B cell (primary cell): ENCODE data around the gene NPAS3. TPM values are rescaled to one million over a fixed set of nuclear protein-coding genes. Genes with fewer than 3 reads are reported as not detected.

Source experiments
- ATAC-seq: fragments of 200-7000 bp; cut with Tn5 transposase; one replicate; pipeline ENCODE4 v1.10.0; 2021; ENCODE audit warnings: low read depth, mild to moderate bottlenecking, moderate number of reproducible peaks, moderate library complexity
- CTCF ChIA-PET: fragments of 350-600 bp; sonication (Branson Sonifier 250); formaldehyde crosslinking; loops from one replicate; lab custom pipeline; 2021; ENCODE audit warnings: antibody characterized with exemption, inconsistent platforms; lab: Charles Lee
- POLR2A ChIA-PET: fragments of 350-600 bp; sonication (Branson Sonifier 250); formaldehyde crosslinking; loops from one replicate; lab custom pipeline; 2021; ENCODE audit warnings: antibody characterized with exemption; lab: Charles Lee
- DNase-seq: peaks from one replicate; pipeline ENCODE4 v3.0.0; 2013
- H2AFZ ChIP-seq: 2 replicates; pipeline ENCODE4 v1.6.1; 2012; ENCODE audit warnings: mild to moderate bottlenecking, low read depth, low read length; ENCODE audit not compliant: insufficient read depth, poor library complexity, severe bottlenecking
- H3K27ac ChIP-seq, 2 donors: 1 replicate in 1 of 2; 2 replicates in 1 of 2; pipeline ENCODE4 v1.5.1; 2012 to 2013; ENCODE audit warnings: low read length in 2 of 2, mild to moderate bottlenecking in 2 of 2, moderate library complexity in 1 of 2
- H3K27me3 ChIP-seq, 4 experiments: fragments of 200-600 bp in 1 of 4; sonication (generic) in 1 of 4; replicated peaks in 1 of 4; 1 replicate in 2 of 4; 2 replicates in 2 of 4; pipeline versions ENCODE4 v1.6.1 to v1.7.0; 2013 to 2016; ENCODE audit warnings: low read length in 3 of 4, mild to moderate bottlenecking in 2 of 4, mixed read lengths in 1 of 4, moderate library complexity in 1 of 4; ENCODE audit not compliant: insufficient read depth in 4 of 4, control insufficient read depth in 3 of 4; ENCODE audit errors: control extremely low read depth in 1 of 4
- H3K36me3 ChIP-seq, 2 experiments: replicated peaks in 1 of 2; 1 replicate in 1 of 2; 2 replicates in 1 of 2; pipeline versions ENCODE4 v1.6.1 to v1.7.1; 2013; ENCODE audit warnings: low read length in 1 of 2; ENCODE audit not compliant: insufficient read depth in 2 of 2, control insufficient read depth in 1 of 2; ENCODE audit errors: control extremely low read depth in 1 of 2, extremely low read depth in 1 of 2
- H3K4me1 ChIP-seq, 2 donors: fragments of 200-600 bp in 1 of 2; sonication (generic) in 1 of 2; 1 replicate in 1 of 2; 2 replicates in 1 of 2; pipeline versions ENCODE4 v1.5.1 to v1.6.1; 2013 to 2017; ENCODE audit warnings: low read length in 2 of 2; ENCODE audit not compliant: control insufficient read depth in 2 of 2, insufficient read depth in 2 of 2
- H3K4me2 ChIP-seq: replicated peaks from 2 replicates; pipeline ENCODE3; 2012; ENCODE audit warnings: mild to moderate bottlenecking, low read depth, low read length; ENCODE audit not compliant: poor library complexity, severe bottlenecking
- H3K4me3 ChIP-seq, 5 experiments: fragments of 200-600 bp in 1 of 5; sonication (generic) in 1 of 5; 1 replicate in 3 of 5; 2 replicates in 2 of 5; pipeline versions ENCODE4 v1.5.1 to v1.7.0; 2011 to 2016; ENCODE audit warnings: low read length in 4 of 5, mild to moderate bottlenecking in 4 of 5, low read depth in 2 of 5, control low read depth in 1 of 5, moderate library complexity in 1 of 5; ENCODE audit not compliant: insufficient read depth in 1 of 5; ENCODE audit errors: control extremely low read depth in 1 of 5, extremely low read depth in 1 of 5
- H3K79me2 ChIP-seq: fragments of 200-600 bp; sonication (generic); one replicate; pipeline ENCODE4 v1.6.0; 2016; ENCODE audit warnings: low read length; ENCODE audit not compliant: control insufficient read depth, insufficient read depth
- H3K9ac ChIP-seq: fragments of 200-600 bp; sonication (generic); 2 replicates; pipeline ENCODE4 v1.6.1; 2017; ENCODE audit warnings: mild to moderate bottlenecking, low read length, moderate library complexity
- H3K9me3 ChIP-seq, 3 donors: one replicate each; pipeline versions ENCODE4 v1.6.1 to v1.7.1; 2013; ENCODE audit warnings: low read length in 2 of 3; ENCODE audit not compliant: control insufficient read depth in 2 of 3, insufficient read depth in 1 of 3; ENCODE audit errors: control extremely low read depth in 1 of 3
- H4K20me1 ChIP-seq: 2 replicates; pipeline ENCODE4 v1.6.0; 2012; ENCODE audit warnings: mild to moderate bottlenecking, low read length; ENCODE audit not compliant: insufficient read depth, control insufficient read depth, poor library complexity, severe bottlenecking
- H3K27ac Mint-ChIP-seq: one replicate; pipeline ENCODE4 v1.8.0; 2021; ENCODE audit warnings: mixed read lengths
- H3K27me3 Mint-ChIP-seq: one replicate; pipeline ENCODE4 v1.8.0; 2021; ENCODE audit warnings: mixed read lengths
- H3K4me1 Mint-ChIP-seq: one replicate; pipeline ENCODE4 v1.8.0; 2021; ENCODE audit warnings: mixed read lengths
- H3K4me3 Mint-ChIP-seq: one replicate; pipeline ENCODE4 v1.8.0; 2021; ENCODE audit warnings: mixed read lengths
- H3K9me3 Mint-ChIP-seq: one replicate; pipeline ENCODE4 v1.8.0; 2022; ENCODE audit warnings: mixed read lengths; ENCODE audit not compliant: insufficient read depth
- CTCF ChIP-seq: fragments of 200-600 bp; IDR thresholded peaks from one replicate; pipeline ENCODE4 v1.8.0; 2022; ENCODE audit warnings: antibody characterized with exemption, mild to moderate bottlenecking
- EZH2 ChIP-seq: IDR thresholded peaks from 2 replicates; pipeline ENCODE4 v1.6.1; 2012; ENCODE audit warnings: borderline replicate concordance, low read depth, mild to moderate bottlenecking, moderate library complexity, low read length; ENCODE audit not compliant: insufficient read depth, poor library complexity, severe bottlenecking
- WGBS: methylation state at CpG from one replicate; pipeline ENCODE4 v1.1.5; 2013; ENCODE audit warnings: missing lambda C conversion rate; ENCODE audit not compliant: insufficient coverage; 5-methylcytosine and 5-hydroxymethylcytosine counted together
- intact Hi-C: fragments of 100-400 bp; cut with micrococcal nuclease; formaldehyde crosslinking; loops from one replicate; pipeline ENCODE4 v1.10.0; 2022
- polyA plus RNA-seq: library from polyadenylated mRNA; depleted of rRNA; stranded (reverse); fragments of >200 nt; gene quantifications from 2 replicates; pipeline ENCODE4 v1.2.3, GENCODE V29; 2012
- total RNA-seq, 2 donors: library from RNA; stranded (reverse); fragments of 120-200 nt in 1 of 2; gene quantifications; 1 replicate in 1 of 2; 2 replicates in 1 of 2; pipeline versions ENCODE4 v1.2.3 to v1.2.4, GENCODE V29; 2013 to 2022

Gene NPAS3
- total and polyA plus RNA-seq, 2 donors (not counting 1 experiment from before 2014, with no cell fraction given) = not detected

DNA sequence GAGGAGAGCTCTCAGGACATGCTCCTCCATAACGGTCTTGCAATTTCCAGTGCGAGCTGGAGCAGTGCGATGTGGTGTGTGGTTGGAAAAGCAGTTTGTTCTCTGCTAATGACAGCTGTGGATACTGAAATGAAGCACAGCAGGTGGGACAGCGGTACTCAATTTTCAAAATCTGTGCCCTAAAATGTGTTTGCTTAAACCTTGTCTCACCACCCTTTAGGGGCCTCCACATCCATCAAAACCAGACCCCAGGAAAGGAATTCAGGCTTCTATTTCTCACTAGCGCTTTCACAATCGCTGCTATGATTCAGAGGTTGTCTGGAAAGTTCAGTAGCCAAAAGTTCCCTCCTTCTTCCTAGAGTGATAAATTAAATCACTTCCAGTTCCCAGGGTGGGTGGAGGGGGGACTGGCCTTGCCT is 571.4 kb downstream of the NPAS3 start:
- no peak overlapping the region for H3K4me3 ChIP-seq
- Mint-ChIP-seq H3K27me3 (no peaks in the 10 kb centered on the region), H3K4me3 (no peak overlapping the region), H3K4me1 (no peaks in the 10 kb centered on the region), H3K9me3 (peaks cover 3% of the 10 kb centered on the region), H3K27ac (no peak overlapping the region)
- no peaks in the 10 kb centered on the region for H3K79me2 ChIP-seq
- 68% methylated on average over 3 of the region's 6 CpGs for WGBS
- H3K9ac ChIP-seq = no peak overlapping the region
- no peaks in the 10 kb centered on the region for H3K27me3 ChIP-seq
- H3K27ac ChIP-seq = no peak overlapping the region
- ATAC-seq (no peak), DNase-seq (no peak)
- ChIA-PET POLR2A (no interaction called here), CTCF (no interaction called here)
- intact Hi-C loops = no loop called here
- H3K9me3 ChIP-seq = no peaks in the 10 kb centered on the region
- no peak overlapping the region for H2AFZ ChIP-seq
- H3K4me2 ChIP-seq = no peak overlapping the region
- no peaks in the 10 kb centered on the region for H3K36me3 ChIP-seq
- TF ChIP-seq EZH2 = no peak
- no peak for TF ChIP-seq CTCF
- H4K20me1 ChIP-seq = no peaks in the 10 kb centered on the region
- no peaks in the 10 kb centered on the region for H3K4me1 ChIP-seq

DNA sequence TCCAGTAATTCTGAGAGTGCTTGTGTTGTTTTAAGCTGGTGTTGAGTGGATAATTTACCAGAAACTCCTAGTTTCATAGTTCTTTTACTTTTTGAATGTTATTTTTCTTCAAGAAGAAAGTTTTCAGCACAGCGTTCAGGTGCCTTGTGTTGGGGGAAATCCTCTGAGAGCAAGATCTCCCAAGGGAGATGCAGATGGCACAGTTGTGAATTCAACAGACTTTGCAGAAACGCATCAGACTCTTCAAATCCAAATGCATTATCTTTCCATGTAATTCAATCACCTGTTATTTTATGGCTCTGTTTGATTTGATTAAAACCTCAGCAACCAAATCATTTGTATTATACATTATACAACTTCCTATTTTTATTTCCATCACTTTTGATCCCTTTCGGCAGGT is 572.3 kb downstream of the NPAS3 start:
- Histone ChIP-seq H4K20me1 (no peaks in the 10 kb centered on the region), H3K9ac (no peak overlapping the region), H3K27ac (no peak overlapping the region), H3K9me3 (no peaks in the 10 kb centered on the region), H3K79me2 (no peaks in the 10 kb centered on the region), H3K4me1 (no peaks in the 10 kb centered on the region), H3K4me2 (no peak overlapping the region), H3K36me3 (no peaks in the 10 kb centered on the region), H3K4me3 (no peak overlapping the region), H2AFZ (no peak overlapping the region), H3K27me3 (no peaks in the 10 kb centered on the region)
- Mint-ChIP-seq H3K27me3 (no peaks in the 10 kb centered on the region), H3K27ac (no peak overlapping the region), H3K4me1 (no peaks in the 10 kb centered on the region), H3K4me3 (no peak overlapping the region), H3K9me3 (peaks cover 3% of the 10 kb centered on the region)
- intact Hi-C loops = no loop called here
- ATAC-seq = no peak
- POLR2A ChIA-PET = no interaction called here
- TF ChIP-seq EZH2 (no peak), CTCF (no peak)
- WGBS = no CpG with 5 or more reads among the region's 3 CpGs
- CTCF ChIA-PET = no interaction called here
- DNase-seq = no peak
